Measurements from ENCODE around the gene EVI2B.

Gene EVI2B

GRCh38 chr17:31297090-31297489 lies 16.8 kb downstream of the EVI2B start, which contains the start of gene OMG:
TSS of gene OMG (minus strand) at chr17:31297239. CDS start at chr17:31296331, 908 bp downstream.
- Histone ChIP-seq H3K36me3 (ENCODE audit: insufficient read depth) (no peaks in the 10 kb centered on the region), H4K20me1 (ENCODE audit: insufficient read depth) (no peaks in the 10 kb centered on the region), H2AFZ (ENCODE audit: low read depth) (no peak within 1 kb of the TSS), H3K4me1 (ENCODE audit: low read depth, poor library complexity, severe bottlenecking) (no peaks in the 10 kb centered on the region), H3K79me2 (ENCODE audit: insufficient read depth, low read depth) (no peaks in the 10 kb centered on the region), H3K9ac (no peak within 1 kb of the TSS), H3K27ac (no peak within 1 kb of the TSS), H3K27me3 (ENCODE audit: insufficient read depth, low read depth) (no peaks in the 10 kb centered on the region; the same call in 1 of the 2 replicates), H3K4me2 (no peak within 1 kb of the TSS), H3K4me3 (IDR thresholded peaks at IDR 0.05; ENCODE audit: insufficient read depth, low read depth, low read length) (no peak within 1 kb of the TSS)
- TF ChIP-seq CTCF (conservative IDR thresholded peaks at IDR 0.05; ENCODE audit: low read depth, low read length), result no peak

- no peaks in the 10 kb centered on the region for H3K36me3 ChIP-seq (ENCODE audit: insufficient read depth)
- H3K4me1 ChIP-seq (ENCODE audit: low read depth, poor library complexity, severe bottlenecking), result no peaks in the 10 kb centered on the region
- H4K20me1 ChIP-seq (ENCODE audit: insufficient read depth), result no peaks in the 10 kb centered on the region
- no peaks in the 10 kb centered on the region; the same call in 1 of the 2 replicates for H3K27me3 ChIP-seq (ENCODE audit: insufficient read depth, low read depth)
- no peak overlapping the region for H2AFZ ChIP-seq (ENCODE audit: low read depth)
- no peak overlapping the region for H3K4me3 ChIP-seq (IDR thresholded peaks at IDR 0.05; ENCODE audit: insufficient read depth, low read depth, low read length)
- no peak overlapping the region for H3K9ac ChIP-seq
- no peak for TF ChIP-seq CTCF (conservative IDR thresholded peaks at IDR 0.05; ENCODE audit: low read depth, low read length)
- H3K4me2 ChIP-seq, result no peak overlapping the region
- no peak overlapping the region for H3K27ac ChIP-seq
- H3K79me2 ChIP-seq (ENCODE audit: insufficient read depth, low read depth), result no peaks in the 10 kb centered on the region
Observed at GRCh38 chr17:31296142-31296541, 17.7 kb downstream of the EVI2B start.

- Histone ChIP-seq H3K27me3 (ENCODE audit: insufficient read depth, low read depth) (no peaks in the 10 kb centered on the region; the same call in 1 of the 2 replicates), H3K9ac (no peak overlapping the region), H3K79me2 (ENCODE audit: insufficient read depth, low read depth) (no peaks in the 10 kb centered on the region), H3K4me3 (IDR thresholded peaks at IDR 0.05; ENCODE audit: insufficient read depth, low read depth, low read length) (no peak overlapping the region), H3K4me2 (no peak overlapping the region), H4K20me1 (ENCODE audit: insufficient read depth) (no peaks in the 10 kb centered on the region), H2AFZ (ENCODE audit: low read depth) (no peak overlapping the region), H3K36me3 (ENCODE audit: insufficient read depth) (no peaks in the 10 kb centered on the region), H3K4me1 (ENCODE audit: low read depth, poor library complexity, severe bottlenecking) (no peaks in the 10 kb centered on the region), H3K27ac (no peak overlapping the region)
- no peak for TF ChIP-seq CTCF (conservative IDR thresholded peaks at IDR 0.05; ENCODE audit: low read depth, low read length)
Observed at GRCh38 chr17:31295489-31295871, 18.4 kb downstream of the EVI2B start.

- H3K4me3 ChIP-seq (IDR thresholded peaks at IDR 0.05; ENCODE audit: insufficient read depth, low read depth, low read length), result no peak overlapping the region
- H3K27ac ChIP-seq, result no peak overlapping the region
- H3K4me1 ChIP-seq (ENCODE audit: low read depth, poor library complexity, severe bottlenecking), result no peaks in the 10 kb centered on the region
Observed at GRCh38 chr17:31294820-31295488, 18.9 kb downstream of the EVI2B start.

More at GRCh38 chr17:31294820-31295488, 18.9 kb downstream of the EVI2B start:
- Histone ChIP-seq H3K9ac (no peak overlapping the region), H2AFZ (ENCODE audit: low read depth) (no peak overlapping the region), H3K4me2 (no peak overlapping the region), H3K79me2 (ENCODE audit: insufficient read depth, low read depth) (no peaks in the 10 kb centered on the region), H3K36me3 (ENCODE audit: insufficient read depth) (no peaks in the 10 kb centered on the region), H3K27me3 (ENCODE audit: insufficient read depth, low read depth) (no peaks in the 10 kb centered on the region; the same call in 1 of the 2 replicates), H4K20me1 (ENCODE audit: insufficient read depth) (no peaks in the 10 kb centered on the region)
- TF ChIP-seq CTCF (conservative IDR thresholded peaks at IDR 0.05; ENCODE audit: low read depth, low read length), result no peak

Data from KMS-11 (cell line).